ENCODE data around the gene JDP2. TPM values are rescaled to one million over a fixed set of nuclear protein-coding genes. Genes with fewer than 3 reads are reported as not detected.

Gene JDP2
- total RNA-seq, 2 experiments from 2014 or later: 0.93 to 1.5 TPM

- POLR2A ChIA-PET: no interaction called here
- CTCF ChIA-PET: no interaction called here
Measured at GRCh38 chr14:75406856-75407255, 21.0 kb upstream of the JDP2 start.

- ChIA-PET CTCF (no interaction called here), POLR2A (no interaction called here)
Measured at GRCh38 chr14:75409316-75410205, 18.3 kb upstream of the JDP2 start.

GRCh38 chr14:75411214-75411540, 16.6 kb upstream of the JDP2 start:
- ChIA-PET POLR2A (no interaction called here), CTCF (interaction anchor here (0.6 kb wide), 1 partner anchor 59 kb away, joined by 3 read pairs; no protein-coding TSS in a partner anchor)

GRCh38 chr14:75413013-75413412, 14.8 kb upstream of the JDP2 start:
- CTCF ChIA-PET: no interaction called here
- POLR2A ChIA-PET: no interaction called here

GRCh38 chr14:75417674-75418073, 10.1 kb upstream of the JDP2 start:
- CTCF ChIA-PET: interaction anchor here (1.4 kb wide), 1 partner anchor 84 kb away, joined by 3 read pairs; no protein-coding TSS in a partner anchor
- POLR2A ChIA-PET: no interaction called here

GRCh38 chr14:75418850-75419768, 8.7 kb upstream of the JDP2 start:
- CTCF ChIA-PET: interaction anchor here (1.2 to 1.4 kb wide), 3 partner anchors 70 to 235 kb away, joined by 3 read pairs; no protein-coding TSS in a partner anchor

GRCh38 chr14:75422169-75422568, 5.7 kb upstream of the JDP2 start:
- POLR2A ChIA-PET: interaction anchor here (0.6 kb wide), 1 partner anchor 284 kb away, joined by 7 read pairs; no protein-coding TSS in a partner anchor
- CTCF ChIA-PET: no interaction called here

More at GRCh38 chr14:75418850-75419768, 8.7 kb upstream of the JDP2 start:
- POLR2A ChIA-PET: interaction anchor here (0.7 kb wide), 1 partner anchor 498 kb away, joined by 4 read pairs; no protein-coding TSS in a partner anchor

- ChIA-PET POLR2A (no interaction called here), CTCF (no interaction called here)
Measured at GRCh38 chr14:75424496-75424895, 3.3 kb upstream of the JDP2 start.

GRCh38 chr14:75425446-75425845, 2.4 kb upstream of the JDP2 start:
- CTCF ChIA-PET: interaction anchor here (0.7 kb wide), 1 partner anchor 63 kb away, joined by 3 read pairs; no protein-coding TSS in a partner anchor
- POLR2A ChIA-PET: interaction anchor here (0.5 kb wide), 1 partner anchor 93 kb away, joined by 6 read pairs; no protein-coding TSS in a partner anchor

- POLR2A ChIA-PET: no interaction called here
- CTCF ChIA-PET: no interaction called here
Measured at GRCh38 chr14:75426332-75427125, 1.3 kb upstream of the JDP2 start.

GRCh38 chr14:75427126-75427481, 718 bp upstream of the JDP2 start:
- POLR2A ChIA-PET: no interaction called here
- CTCF ChIA-PET: no interaction called here

GRCh38 chr14:75428230-75429104, 645 bp downstream of the JDP2 start:
- POLR2A ChIA-PET: no interaction called here

GRCh38 chr14:75429562-75429961, 1.7 kb downstream of the JDP2 start:
- ChIA-PET CTCF (no interaction called here), POLR2A (no interaction called here)

More at GRCh38 chr14:75428230-75429104, 645 bp downstream of the JDP2 start:
- CTCF ChIA-PET: interaction anchor here (0.7 kb wide), 1 partner anchor 60 kb away, joined by 4 read pairs; no protein-coding TSS in a partner anchor

GRCh38 chr14:75430116-75430515, 2.3 kb downstream of the JDP2 start:
- CTCF ChIA-PET: no interaction called here

GRCh38 chr14:75430526-75430925, 2.7 kb downstream of the JDP2 start:
- POLR2A ChIA-PET: no interaction called here

More at GRCh38 chr14:75430116-75430515, 2.3 kb downstream of the JDP2 start:
- POLR2A ChIA-PET: no interaction called here

GRCh38 chr14:75430976-75431375, 3.2 kb downstream of the JDP2 start:
- POLR2A ChIA-PET: no interaction called here
- CTCF ChIA-PET: no interaction called here

More at GRCh38 chr14:75430526-75430925, 2.7 kb downstream of the JDP2 start:
- CTCF ChIA-PET: no interaction called here

- CTCF ChIA-PET: no interaction called here
- POLR2A ChIA-PET: no interaction called here
Measured at GRCh38 chr14:75431827-75432226, 4.0 kb downstream of the JDP2 start.

GRCh38 chr14:75432411-75432810, 4.6 kb downstream of the JDP2 start:
- ChIA-PET CTCF (no interaction called here), POLR2A (no interaction called here)

GRCh38 chr14:75433631-75434071, 5.8 kb downstream of the JDP2 start:
- CTCF ChIA-PET: no interaction called here
- POLR2A ChIA-PET: no interaction called here

Measured in activated CD8-positive, alpha-beta memory T cell treated with anti-CD3 and anti-CD28 coated beads for 36 hours (primary cell).